ENCODE results near the gene LYG1. TPM values are rescaled to one million over a fixed set of nuclear protein-coding genes. Genes with fewer than 3 reads are reported as not detected.

LYG1 gene
- total RNA-seq, 1 experiment from 2014 or later, result 0.31 TPM

DNA sequence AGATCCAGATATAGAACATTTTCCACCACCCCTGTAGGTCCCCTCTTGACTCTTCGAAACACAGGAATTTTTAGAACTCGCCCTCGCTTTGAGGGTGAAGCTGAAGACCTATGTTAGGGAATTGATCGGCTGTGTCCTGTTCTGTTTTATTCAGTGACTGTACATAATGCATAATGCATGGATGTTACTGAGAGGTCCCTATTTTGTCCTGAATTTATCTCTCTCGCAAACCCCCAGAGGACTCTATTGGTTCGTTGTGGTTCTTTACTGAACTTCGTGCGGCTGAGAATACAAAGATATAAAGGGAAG is 35.8 kb upstream of the LYG1 start:
- H3K4me1 ChIP-seq (ENCODE audit: insufficient read depth, low read length), result no peaks in the 10 kb centered on the region
- no peak overlapping the region for H3T11ph ChIP-seq (ENCODE audit: low read length)
- Mint-ChIP-seq H3K27me3 (ENCODE audit: low read depth) (no peaks in the 10 kb centered on the region), H3K9me3 (no peaks in the 10 kb centered on the region), H3K36me3 (ENCODE audit: insufficient read depth in 1 of 3, low read depth in 3 of 3) (peaks cover 14 to 15% (median 14%) of the 10 kb centered on the region in 3 experiments; a peak in 6 of 7 replicates), H3K27ac (no peak overlapping the region), H3K4me1 (peaks cover 11 to 12% of the 10 kb centered on the region in 2 experiments), H3K4me3 (no peak overlapping the region)
- H3K23ac ChIP-seq (ENCODE audit: insufficient read length, low read depth, low read length), result no peak overlapping the region
- no peak overlapping the region for H2BK5ac ChIP-seq (ENCODE audit: insufficient read length, low read length)
- no peak overlapping the region for H3K4ac ChIP-seq (ENCODE audit: low read depth, low read length)
- peaks cover 49% of the 10 kb centered on the region for H3K79me2 ChIP-seq (ENCODE audit: insufficient read depth, low read length)
- H4K8ac ChIP-seq (replicated peaks; ENCODE audit: insufficient read length, low read depth, low read length), result no peak overlapping the region
- H4K20me1 ChIP-seq (ENCODE audit: control insufficient read depth, insufficient read depth, insufficient read length), result no peaks in the 10 kb centered on the region
- no peaks in the 10 kb centered on the region for H3K9me3 ChIP-seq (ENCODE audit: control insufficient read depth, low read depth, low read length)
- H3K9ac ChIP-seq (ENCODE audit: extremely low read depth, insufficient read length, low read length), result no peak overlapping the region
- no peak overlapping the region for H4K5ac ChIP-seq (ENCODE audit: insufficient read length, low read depth, low read length)
- no peak overlapping the region for H2AK5ac ChIP-seq (ENCODE audit: insufficient read length, low read length)
- WGBS (ENCODE audit: extremely low coverage, insufficient read length, low lambda C conversion rate), result no CpG with 5 or more reads among the region's 8 CpGs
- H3K56ac ChIP-seq (ENCODE audit: insufficient read length, low read depth, low read length), result no peak overlapping the region
- no peak overlapping the region for H3K27ac ChIP-seq (ENCODE audit: insufficient read length, low read depth, low read length)
- no peak overlapping the region for H2BK12ac ChIP-seq (ENCODE audit: insufficient read length, low read depth, low read length)
- H3K23me2 ChIP-seq (ENCODE audit: insufficient read length, low read depth, low read length, poor library complexity, severe bottlenecking), result peaks cover 17% of the 10 kb centered on the region
- peak overlapping the region; percentile 48 for H2AFZ ChIP-seq (ENCODE audit: low read length)
- no peak overlapping the region for H2BK15ac ChIP-seq (ENCODE audit: low read depth, low read length)
- no peak for TF ChIP-seq CTCF (conservative IDR thresholded peaks at IDR 0.05)
- H2BK20ac ChIP-seq (ENCODE audit: low read depth, low read length, poor library complexity, severe bottlenecking), result no peak overlapping the region
- no peak overlapping the region for H3K18ac ChIP-seq (ENCODE audit: insufficient read length, low read depth, low read length)
- no peak for DNase-seq
- no peak overlapping the region for H4K91ac ChIP-seq (ENCODE audit: insufficient read length, low read depth, low read length)
- H2BK120ac ChIP-seq (ENCODE audit: low read depth, low read length, poor library complexity, severe bottlenecking), result no peak overlapping the region
- H3K4me2 ChIP-seq (ENCODE audit: insufficient read depth, insufficient read length, low read length), result peak overlapping the region; percentile 81
- no peaks in the 10 kb centered on the region for H3K27me3 ChIP-seq (ENCODE audit: insufficient read depth, low read length)
- H3K14ac ChIP-seq (ENCODE audit: insufficient read depth, low read length), result no peak overlapping the region
- no peaks in the 10 kb centered on the region for H3K79me1 ChIP-seq (ENCODE audit: insufficient read depth, low read depth, low read length, poor library complexity, severe bottlenecking)
